ENCODE results near the gene ZNF335.
"Not testable (repeated sequence)": the region's sequence is repeated elsewhere in the genome, so short reads cannot be mapped to it uniquely, and the experiment has no call there.

The ZNF335 gene

GRCh38 chr20:45934586-45935415 is 37.2 kb downstream of the ZNF335 start, which contains the start of gene PCIF1:
Gene PCIF1, plus strand, starts transcription at chr20:45934683. Its CDS starts 4,317 bp downstream, at chr20:45939000.
- TF ChIP-seq CTCF (conservative IDR thresholded peaks at IDR 0.05; ENCODE audit: low read length) = no peak
- peak; percentile 94 for DNase-seq (ENCODE audit: low read depth)
- H3K4me3 ChIP-seq (ENCODE audit: low read length) = peak within 1 kb of the TSS; percentile 100

GRCh38 chr20:45934046-45934585 is 37.9 kb downstream of the ZNF335 start:
- no peak for DNase-seq (ENCODE audit: low read depth)
- no peak for TF ChIP-seq CTCF (conservative IDR thresholded peaks at IDR 0.05; ENCODE audit: low read length)
- peak overlapping the region; percentile 100 for H3K4me3 ChIP-seq (ENCODE audit: low read length)

GRCh38 chr20:45933266-45934045 is 38.5 kb downstream of the ZNF335 start:
- TF ChIP-seq CTCF (conservative IDR thresholded peaks at IDR 0.05; ENCODE audit: low read length) = peak; percentile 26
- H3K4me3 ChIP-seq (ENCODE audit: low read length) = peak overlapping the region; percentile 100
- DNase-seq (ENCODE audit: low read depth) = peak; percentile 70

- not testable (repeated sequence) for H3K4me3 ChIP-seq (ENCODE audit: low read length); DNase-seq (ENCODE audit: low read depth)
These were observed 40.3 kb downstream of the ZNF335 start for GRCh38 chr20:45931680-45932079.

- TF ChIP-seq CTCF (conservative IDR thresholded peaks at IDR 0.05; ENCODE audit: low read length) = no peak
- DNase-seq (ENCODE audit: low read depth) = no peak
- H3K4me3 ChIP-seq (ENCODE audit: low read length) = no peak overlapping the region
These were observed 44.7 kb downstream of the ZNF335 start for GRCh38 chr20:45927071-45927878.

- no peak for DNase-seq (ENCODE audit: low read depth)
- no peak for TF ChIP-seq CTCF (conservative IDR thresholded peaks at IDR 0.05; ENCODE audit: low read length)
- H3K4me3 ChIP-seq (ENCODE audit: low read length) = no peak overlapping the region
These were observed 45.3 kb downstream of the ZNF335 start for GRCh38 chr20:45926731-45927070.
